Eye (tissue), 1 donor: Measurements from ENCODE around the gene INTS4.
A peak's percentile ranks its signal among the peaks of the same experiment; 100 is the strongest.
"Not testable (repeated sequence)": the region's sequence is repeated elsewhere in the genome, so short reads cannot be mapped to it uniquely, and the experiment has no call there.

ENCODE experiments used
- DNase-seq: peaks from one replicate; pipeline ENCODE4 v3.0.0-alpha.2; 2015

Gene INTS4, protein sequence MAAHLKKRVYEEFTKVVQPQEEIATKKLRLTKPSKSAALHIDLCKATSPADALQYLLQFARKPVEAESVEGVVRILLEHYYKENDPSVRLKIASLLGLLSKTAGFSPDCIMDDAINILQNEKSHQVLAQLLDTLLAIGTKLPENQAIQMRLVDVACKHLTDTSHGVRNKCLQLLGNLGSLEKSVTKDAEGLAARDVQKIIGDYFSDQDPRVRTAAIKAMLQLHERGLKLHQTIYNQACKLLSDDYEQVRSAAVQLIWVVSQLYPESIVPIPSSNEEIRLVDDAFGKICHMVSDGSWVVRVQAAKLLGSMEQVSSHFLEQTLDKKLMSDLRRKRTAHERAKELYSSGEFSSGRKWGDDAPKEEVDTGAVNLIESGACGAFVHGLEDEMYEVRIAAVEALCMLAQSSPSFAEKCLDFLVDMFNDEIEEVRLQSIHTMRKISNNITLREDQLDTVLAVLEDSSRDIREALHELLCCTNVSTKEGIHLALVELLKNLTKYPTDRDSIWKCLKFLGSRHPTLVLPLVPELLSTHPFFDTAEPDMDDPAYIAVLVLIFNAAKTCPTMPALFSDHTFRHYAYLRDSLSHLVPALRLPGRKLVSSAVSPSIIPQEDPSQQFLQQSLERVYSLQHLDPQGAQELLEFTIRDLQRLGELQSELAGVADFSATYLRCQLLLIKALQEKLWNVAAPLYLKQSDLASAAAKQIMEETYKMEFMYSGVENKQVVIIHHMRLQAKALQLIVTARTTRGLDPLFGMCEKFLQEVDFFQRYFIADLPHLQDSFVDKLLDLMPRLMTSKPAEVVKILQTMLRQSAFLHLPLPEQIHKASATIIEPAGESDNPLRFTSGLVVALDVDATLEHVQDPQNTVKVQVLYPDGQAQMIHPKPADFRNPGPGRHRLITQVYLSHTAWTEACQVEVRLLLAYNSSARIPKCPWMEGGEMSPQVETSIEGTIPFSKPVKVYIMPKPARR

DNA sequence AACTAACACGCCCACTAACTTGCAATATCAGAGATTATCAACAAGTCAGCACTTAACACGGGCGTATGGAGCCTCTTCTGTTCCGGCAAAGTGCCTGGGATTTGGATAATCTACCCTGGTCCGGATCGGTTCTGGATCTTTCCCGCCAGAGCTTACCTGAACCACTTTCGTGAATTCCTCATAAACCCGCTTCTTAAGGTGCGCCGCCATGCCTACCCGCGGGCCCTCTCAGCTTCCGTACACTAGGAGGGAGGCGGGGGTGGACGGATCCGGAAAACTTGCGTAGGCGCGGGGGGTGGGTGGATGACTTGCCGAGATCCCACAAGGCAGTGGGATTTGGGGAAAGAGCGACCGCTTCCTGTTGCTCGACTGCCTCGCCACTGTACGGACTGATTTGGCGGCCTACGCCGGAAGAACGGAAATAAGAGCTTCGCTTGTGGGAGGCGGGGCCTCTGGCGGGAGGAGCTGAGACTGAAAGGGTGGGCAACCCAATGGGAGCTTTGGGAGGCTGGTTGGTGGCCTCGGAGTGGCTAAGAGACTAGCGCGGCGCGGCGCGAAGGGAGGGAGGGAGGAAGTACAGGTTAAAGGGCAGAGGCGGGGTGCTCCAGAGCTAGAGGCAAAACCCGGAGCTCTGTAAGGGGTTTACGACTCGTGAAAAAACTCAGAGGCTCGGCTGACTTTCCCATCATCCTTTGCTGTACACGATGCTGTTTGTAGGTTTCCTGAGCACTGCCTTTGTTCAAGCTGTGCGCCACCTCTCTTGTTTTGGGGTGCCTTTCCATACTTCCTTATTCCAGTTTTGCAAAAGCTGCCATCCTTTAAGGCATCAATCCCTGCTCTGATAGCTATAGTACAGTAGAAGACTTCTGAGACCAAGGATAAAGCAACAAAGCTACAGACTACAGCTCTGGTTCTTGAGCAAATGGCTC, at the start of gene INTS4:
Gene INTS4 (minus strand): TSS at position 235 of the 929 bp plus-strand sequence. CDS start 25 bp downstream, at position 210.
- DNase-seq: peak; percentile 100

DNA sequence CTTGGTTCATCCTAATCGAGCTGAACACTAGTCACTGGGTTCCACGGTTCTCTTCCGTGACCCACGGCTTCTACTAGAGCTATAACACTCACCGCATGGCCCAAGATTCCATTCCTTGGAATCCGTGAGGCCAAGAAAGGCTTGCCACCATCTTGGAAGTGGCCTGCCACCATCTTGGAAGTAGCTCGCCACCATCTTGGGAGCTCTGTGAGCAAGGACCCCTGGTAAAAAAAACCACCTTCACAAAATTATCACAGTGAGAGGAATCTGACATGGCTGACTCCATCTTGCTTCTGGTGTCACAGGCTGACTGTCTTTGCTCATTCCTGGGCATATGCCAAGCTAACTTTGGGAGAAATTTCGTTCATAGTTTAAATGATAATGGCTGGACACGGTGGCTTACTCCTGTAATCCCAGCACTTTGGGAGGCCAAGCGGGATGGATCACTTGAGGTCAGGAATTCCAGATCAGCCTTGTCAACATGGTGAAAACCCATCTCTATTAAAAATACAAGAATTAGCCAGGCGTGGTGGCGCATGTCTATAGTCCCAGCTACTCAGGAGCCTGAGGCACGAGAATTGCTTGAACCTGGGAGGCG, 47.5 kb upstream of the INTS4 start:
- DNase-seq: no peak

DNA sequence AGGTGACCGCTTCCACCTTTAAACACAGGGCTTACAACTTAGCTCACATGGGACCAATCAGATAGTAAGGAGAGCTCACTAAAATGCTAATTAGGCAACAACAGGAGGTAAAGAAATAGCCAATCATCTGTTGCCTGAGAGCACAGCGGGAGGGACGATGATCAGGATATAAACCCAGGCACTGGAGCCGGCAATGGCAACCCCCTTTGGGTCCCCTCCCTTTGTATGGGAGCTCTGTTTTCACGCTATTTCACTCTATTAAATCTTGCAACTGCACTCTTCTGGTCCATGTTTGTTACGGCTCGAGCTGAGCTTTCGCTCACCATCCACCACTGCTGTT, 46.9 kb upstream of the INTS4 start:
- DNase-seq: not testable (repeated sequence)

DNA sequence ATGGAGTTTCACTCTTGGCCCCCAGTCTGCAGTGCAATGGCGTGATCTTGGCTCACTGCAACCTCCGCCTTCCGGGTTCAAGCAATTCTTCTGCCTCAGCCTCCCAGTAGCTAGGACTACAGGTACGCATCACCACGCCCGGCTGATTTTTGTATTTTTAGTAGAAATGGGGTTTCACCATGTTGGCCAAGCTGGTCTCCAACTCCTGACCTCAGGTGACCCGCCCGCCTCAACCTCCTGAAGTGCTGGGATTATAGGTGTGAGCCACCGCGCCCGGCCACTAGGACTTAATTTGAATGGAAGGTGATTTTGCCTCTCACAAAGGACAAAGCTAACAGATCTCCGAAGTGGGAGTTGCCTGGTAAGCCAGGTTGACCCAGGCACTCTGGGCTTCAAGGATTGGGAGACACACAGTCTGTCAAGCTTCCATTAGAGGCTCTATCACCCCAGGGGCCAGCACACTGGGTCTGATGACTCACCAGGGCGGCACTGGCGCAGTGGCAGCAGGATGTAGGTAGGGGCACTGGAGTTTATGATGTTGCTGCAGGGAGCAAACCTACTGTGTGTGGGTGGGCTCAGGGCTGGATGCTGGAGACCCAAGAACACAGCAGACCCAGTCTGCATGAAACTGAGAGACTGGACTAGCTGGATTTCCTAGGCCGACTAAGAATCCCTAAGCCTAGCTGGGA, 46.4 kb upstream of the INTS4 start:
- DNase-seq: no peak

DNA sequence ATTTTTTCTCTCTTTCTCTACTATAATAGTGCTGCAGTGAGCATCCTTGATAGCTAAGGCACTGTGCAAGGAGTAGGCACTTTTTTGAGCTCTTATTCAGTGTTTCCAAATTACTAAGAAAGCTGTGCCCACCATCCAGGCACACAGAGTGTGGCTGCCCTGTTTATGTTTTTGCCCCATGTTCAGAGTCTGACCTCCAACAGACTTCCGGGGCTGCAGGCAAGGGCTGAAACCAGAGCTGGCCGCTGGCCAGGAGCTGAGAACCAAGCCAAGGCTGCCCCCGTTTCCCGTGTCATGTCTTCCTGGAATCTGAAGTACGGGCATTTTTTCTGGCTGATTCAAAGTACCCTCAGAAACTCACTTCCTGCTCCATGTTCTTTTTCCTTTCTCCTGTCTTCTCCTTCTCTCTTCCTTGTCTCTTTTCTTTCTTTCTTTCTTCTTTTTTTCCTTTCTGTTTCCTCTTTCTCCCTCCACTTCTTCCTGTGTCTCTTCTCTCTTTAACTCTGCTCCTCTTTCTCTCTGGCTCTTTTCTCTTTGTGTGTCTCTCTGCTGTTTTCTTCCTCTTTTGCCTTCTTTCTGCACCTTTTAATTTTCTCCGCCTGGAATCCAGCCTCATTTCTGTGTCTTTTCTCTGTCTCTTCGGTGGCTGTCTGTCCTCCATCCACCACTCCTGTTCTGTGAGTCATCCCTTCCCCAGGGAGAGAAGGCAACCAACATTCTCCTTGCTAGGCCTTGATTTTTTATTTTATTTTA, 45.6 kb upstream of the INTS4 start:
- DNase-seq: peak; percentile 57

DNA sequence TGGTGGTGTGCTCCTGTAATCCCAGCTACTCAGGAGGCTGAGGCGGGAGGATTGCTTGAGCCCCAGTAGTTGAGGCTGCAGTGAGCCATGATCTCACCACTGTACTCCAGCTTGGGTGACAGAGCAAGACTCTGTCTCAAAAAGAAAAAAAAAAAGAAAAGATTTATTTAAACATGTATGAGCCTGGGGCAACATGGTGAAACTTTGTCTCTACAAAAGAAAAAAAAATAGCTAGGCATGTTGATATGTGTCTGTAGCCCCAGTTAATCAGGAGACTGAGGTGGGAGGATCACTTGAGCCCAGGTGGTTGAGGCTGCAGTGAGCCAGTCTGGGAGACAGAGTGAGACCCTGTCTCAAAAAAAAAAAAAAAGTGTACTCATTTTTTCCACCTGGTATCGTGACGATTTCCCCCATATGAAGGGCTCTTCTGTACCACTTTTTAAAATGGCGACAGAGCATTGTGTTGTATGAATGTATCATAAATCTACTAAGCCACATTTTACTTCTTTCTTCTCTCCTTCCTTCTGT, 45.0 kb upstream of the INTS4 start:
- no peak for DNase-seq

DNA sequence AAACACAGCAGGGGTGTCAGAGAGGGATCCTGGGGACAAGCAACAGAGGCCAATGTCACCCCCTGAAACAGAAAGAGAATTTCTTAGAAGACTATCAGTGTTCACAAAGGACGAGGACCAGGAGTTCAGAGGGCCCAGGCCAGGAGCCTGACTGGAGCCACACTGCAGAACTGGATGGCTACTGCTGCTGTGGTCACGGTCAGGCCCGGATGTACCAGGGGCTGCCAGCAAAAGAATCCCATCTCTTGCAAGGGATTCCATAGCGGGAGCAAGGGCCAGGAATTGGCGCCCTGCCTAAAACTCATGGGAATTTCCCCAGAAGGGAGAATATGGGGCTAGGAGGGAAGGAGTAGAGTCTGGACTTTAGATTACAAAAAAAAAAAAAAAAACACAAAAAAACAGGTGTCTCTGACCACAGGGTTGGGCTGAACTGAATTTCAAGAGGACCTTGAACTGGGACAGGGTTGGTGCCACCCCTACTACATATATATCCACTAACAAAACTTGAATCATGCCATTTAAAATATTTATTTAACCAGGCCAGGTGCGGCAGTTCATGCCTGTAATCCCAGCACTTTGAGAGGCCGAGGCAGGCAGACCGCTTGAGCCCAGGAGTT, 44.3 kb upstream of the INTS4 start:
- DNase-seq: no peak

DNA sequence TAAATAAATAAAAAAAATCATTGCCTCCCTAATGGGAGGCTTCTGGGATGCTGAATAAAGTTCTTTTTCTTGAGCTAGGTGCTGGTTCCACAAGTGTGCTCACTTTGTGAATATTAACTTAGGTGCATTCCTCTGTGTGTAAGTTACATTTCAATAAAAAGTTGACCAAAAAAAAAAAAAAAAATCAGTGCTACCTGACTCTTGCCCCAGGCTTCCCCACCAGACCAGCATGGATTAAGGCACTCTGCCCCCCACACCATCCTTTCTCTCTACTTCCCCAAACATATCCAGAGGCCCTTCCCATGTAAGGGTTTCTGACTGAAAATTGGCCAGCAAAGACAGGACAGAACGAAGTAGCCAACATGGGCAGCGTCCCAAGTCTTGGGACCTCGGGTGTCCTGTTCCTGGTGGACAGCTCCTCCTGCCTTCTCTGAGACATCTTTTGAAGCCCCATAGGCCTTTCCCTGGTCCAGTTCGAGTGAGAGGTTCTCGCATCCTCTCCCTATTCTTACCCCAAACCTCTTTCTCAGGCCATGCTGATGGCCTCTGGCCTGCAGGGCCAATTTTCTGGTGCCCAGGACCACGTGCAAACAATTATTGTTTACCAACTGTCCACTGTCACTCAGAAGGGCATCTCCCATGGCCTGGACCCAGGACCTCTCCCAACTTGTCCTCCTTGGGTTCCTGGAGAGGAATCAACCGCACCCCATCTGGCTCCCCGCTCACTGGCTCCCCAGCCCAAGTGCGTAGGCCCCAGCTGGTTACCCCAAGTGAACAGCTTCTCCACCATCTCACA, 43.6 kb upstream of the INTS4 start:
- DNase-seq: no peak

DNA sequence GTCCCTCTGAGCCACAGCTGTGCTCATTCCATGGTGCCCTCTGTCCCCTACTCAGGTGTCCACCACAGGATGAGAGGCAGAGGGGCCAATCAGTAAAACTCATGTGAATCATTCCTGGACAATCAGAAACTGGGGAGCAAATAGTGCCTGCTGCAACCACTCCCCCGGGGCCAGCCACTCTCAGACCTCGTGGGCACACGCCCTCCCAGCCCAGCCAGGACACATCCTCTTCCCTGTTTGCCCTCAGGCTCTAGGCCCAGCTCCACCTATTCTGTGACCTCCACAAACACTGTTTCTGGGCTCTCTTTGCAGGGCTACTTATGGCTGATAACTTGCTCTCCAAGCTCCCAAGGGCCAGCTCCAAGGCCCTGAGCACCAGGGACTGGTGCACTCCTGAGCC, 42.6 kb upstream of the INTS4 start:
- no peak for DNase-seq

DNA sequence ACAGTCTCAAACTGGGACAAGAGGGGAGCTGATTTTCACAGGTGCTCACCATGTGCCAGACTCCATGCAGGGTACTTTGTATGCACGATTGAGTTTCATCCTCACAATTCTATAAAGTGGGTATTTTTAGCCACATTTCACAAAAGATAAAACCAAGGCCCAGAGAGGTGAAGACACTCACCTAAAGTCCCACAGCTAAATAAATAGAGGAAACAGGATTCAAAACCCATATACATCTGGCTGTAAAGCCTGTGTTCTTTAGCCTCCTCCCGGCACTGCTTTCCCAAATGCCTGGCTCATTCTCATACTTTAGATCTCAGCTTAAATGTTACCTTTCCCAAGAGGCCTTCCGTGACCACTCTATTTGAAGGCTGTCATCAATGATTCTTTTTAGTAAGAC, 41.8 kb upstream of the INTS4 start:
- no peak for DNase-seq

DNA sequence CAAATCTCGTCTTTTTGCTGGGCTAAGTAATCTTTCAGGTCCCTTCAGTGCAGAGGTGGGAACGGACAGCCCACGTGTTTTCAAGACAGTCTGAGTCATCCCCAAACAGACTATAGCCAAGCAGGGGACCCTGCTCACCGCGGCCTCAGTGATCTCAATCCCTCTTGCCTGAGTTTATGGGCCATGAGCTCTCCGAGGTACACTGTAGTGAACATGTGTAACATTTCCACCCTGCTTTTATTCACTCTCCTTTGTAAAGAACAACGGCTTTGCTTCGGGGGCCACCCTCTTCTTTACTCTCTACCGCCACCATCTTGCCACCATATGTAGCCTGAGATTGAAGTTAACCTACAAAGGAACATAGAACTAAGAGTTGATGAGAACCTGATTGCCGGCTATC, 40.2 kb upstream of the INTS4 start:
- no peak for DNase-seq

DNA sequence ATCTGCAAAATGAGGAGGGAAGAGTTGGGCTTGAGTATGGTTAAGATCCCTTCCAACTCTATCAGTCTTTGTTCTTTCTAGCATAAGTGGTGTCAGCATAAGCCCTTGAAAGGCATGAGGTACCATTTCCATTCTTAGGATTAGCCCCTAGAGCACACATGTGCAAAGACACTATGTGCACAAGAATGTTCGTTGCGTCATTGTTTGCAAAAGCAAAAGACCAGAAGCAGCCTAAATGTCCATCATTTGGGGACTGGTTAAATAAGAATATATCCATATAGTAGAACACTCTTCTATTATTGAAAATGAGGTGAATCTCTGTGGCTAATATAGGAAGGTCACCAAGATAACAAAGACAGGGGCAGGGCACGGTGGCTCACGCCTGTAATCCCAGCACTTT, 38.6 kb upstream of the INTS4 start:
- DNase-seq: no peak

DNA sequence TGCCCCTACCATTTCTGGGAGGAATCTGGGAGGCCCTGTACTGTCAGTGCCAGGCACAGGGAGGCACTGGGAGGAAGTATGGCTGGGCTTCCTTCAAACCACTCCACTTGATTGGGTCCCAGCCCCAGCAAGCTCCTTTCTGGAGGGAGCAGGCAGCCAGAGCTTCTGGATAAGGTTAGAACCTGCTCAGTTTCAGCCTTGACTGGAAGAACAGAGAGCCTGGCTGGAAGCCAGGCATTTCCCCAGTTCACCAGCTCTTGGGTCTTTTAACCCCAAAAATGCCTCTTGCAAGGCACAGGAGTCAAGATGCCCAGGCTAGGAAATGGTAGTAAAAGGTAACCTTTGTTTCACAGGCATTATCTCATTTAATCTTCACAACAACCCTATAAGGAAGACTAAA, 37.6 kb upstream of the INTS4 start:
- no peak for DNase-seq

DNA sequence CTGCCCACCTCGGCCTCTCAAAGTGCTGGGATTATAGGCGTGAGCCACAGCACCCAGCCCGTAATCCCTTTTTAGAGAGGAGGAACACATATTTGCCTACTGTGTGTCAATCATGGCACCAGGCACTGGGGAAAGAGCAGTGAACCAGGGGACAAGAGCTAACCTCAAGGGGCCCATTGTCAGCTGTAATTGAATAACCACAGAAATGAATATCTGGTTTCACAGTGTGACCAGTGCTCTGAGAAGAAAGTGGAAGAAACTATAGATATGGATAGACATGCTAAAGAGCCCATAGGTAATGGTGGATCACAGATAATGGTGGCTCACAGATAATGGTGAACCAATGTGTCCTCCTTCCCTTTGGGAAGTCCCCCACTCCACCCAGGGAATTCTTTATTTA, 37.2 kb upstream of the INTS4 start:
- no peak for DNase-seq

DNA sequence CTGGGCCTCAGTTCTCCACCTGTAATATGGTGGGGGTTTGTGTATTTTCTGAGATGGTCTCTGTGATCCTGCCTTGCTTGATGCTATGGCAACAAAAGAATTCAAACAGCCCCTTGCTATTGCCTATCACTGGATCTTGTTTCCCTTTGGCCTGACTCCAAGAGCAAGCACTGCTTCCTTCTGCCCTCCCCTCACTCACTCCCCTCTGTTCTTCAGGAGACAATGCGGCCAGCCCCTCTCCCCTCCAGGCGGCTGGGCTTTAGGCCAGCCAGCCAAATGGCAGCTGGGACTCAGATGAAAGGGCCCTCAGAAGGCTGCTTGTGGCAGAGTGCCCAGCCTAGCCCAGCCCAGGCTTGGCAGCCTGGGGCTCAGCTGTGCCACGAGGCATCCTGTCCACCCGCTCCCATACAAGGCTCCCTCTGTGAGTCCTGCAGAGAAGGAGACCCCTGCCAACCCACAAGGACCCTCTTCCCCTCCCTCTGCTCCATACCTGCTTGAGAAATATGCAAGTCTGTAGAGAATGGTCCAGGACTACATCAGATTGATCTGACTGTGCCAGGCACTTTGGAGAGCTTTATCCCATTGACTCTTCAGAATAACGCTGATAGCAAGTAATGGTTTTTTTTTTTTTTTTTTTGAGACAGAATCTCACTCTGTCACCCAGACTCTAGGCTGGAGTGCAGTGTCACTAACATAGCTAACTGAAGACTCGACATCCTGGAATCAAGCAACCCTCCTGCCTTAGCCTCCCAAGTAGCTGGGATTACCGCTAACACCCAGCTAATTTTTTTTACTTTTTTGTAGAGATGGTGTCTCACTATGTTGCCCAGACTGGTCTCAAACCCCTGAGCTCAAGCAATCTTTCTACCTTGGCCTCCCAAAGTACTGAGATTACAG, 36.2 kb upstream of the INTS4 start:
- peak; percentile 90 for DNase-seq

DNA sequence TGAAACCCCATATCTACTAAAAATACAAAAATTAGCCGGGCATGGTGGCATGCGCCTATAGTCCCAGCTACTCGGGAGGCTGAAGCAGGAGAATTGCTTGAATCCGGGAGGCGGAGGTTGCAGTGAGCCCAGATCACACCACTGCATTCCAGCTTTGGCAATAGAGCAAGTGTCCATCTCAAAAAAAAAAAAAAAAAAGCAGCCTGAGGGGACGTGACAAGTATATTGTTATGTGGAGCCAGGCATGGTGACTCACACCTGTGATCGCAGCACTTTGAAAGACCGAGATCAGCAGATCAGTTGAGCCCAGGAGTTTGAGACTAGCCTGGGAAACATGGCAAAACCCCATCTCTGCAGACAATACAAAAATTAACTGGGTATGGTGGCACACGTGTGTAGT, 34.0 kb upstream of the INTS4 start:
- not testable (repeated sequence) for DNase-seq

DNA sequence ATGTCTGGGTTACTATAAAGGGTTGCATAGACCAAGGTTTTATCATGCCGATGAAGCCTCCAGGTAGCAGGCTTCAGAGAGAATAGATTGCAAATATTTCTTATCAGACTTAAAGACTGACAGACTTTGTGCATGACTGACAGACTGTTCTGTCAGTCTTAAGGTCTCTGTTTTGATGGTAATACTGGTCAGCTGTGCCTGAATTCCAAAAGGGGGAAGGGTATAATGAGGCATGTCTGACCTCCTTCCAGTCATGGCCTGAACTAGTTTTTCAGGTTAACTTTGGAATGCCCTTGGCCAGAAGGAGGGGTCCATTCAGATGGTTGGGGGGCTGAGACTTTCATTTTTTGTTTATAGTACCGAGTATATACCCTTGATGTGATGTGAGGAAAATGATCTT, 33.3 kb upstream of the INTS4 start:
- no peak for DNase-seq

DNA sequence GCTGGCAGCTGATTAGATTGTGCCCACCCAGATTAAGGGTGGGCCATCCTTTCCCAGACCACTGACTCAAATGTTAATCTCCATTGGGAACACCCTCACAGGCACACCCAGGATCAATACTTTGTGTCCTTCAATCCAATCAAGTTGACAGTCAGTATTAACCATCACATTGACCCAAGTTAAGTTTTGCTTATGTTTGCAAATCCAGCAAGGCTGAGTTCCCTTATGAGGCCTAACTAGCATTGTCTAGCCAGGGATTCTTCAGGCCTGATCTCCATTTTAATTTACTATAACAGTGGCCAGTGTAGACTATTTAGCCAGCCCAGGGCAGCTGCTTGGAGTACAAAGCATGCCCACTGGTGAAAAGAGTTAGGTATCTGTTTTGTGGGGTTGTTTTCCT, 30.9 kb upstream of the INTS4 start:
- no peak for DNase-seq
